ENCODE data around the gene FRMPD3. TPM values are rescaled to one million over a fixed set of nuclear protein-coding genes. Genes with fewer than 3 reads are reported as not detected.

The FRMPD3 gene
- total RNA-seq, 1 donor from 2014 or later, result 0.04 TPM

DNA sequence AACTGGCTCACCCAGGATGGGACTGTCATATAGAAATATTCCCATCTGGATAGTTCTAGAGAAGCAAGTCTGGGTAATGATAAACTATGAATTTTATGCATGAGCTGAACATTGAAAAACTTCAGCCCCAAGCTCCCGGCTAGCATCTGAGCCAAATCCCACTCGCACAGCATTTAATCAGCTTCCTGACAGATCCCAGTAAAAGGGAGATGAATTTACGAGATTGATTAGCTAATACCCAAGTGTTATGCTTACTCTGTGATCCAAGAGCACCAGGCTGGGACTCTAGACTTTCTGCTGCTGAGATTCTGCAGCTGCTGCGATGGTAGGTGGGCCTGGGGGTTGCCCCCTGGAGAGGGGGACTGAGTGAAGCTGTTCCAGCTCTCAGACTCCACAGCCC, 28.0 kb downstream of the FRMPD3 start:
- Histone ChIP-seq H3K27ac (no peak overlapping the region), H3K9ac (no peak overlapping the region), H3K4me3 (no peak overlapping the region), H3K9me3 (ENCODE audit: low read depth) (no peaks in the 10 kb centered on the region), H4K20me1 (ENCODE audit: low read depth) (no peaks in the 10 kb centered on the region), H3K79me2 (ENCODE audit: low read depth) (no peaks in the 10 kb centered on the region), H3F3A (ENCODE audit: low read depth) (no peaks in the 10 kb centered on the region), H3K27me3 (no peaks in the 10 kb centered on the region), H2AFZ (replicated peaks) (no peak overlapping the region), H3K4me2 (no peak overlapping the region), H3K36me3 (no peaks in the 10 kb centered on the region), H3K4me1 (no peaks in the 10 kb centered on the region)
- Mint-ChIP-seq H3K27ac (no peak overlapping the region), H3K4me1 (peaks cover 20% of the 10 kb centered on the region), H3K27me3 (ENCODE audit: insufficient read depth, low read depth) (peaks cover 2% of the 10 kb centered on the region), H3K36me3 (no peaks in the 10 kb centered on the region), H3K9me3 (peaks cover 2% of the 10 kb centered on the region), H3K4me3 (no peak overlapping the region)
- TF ChIP-seq, protein P1, sequence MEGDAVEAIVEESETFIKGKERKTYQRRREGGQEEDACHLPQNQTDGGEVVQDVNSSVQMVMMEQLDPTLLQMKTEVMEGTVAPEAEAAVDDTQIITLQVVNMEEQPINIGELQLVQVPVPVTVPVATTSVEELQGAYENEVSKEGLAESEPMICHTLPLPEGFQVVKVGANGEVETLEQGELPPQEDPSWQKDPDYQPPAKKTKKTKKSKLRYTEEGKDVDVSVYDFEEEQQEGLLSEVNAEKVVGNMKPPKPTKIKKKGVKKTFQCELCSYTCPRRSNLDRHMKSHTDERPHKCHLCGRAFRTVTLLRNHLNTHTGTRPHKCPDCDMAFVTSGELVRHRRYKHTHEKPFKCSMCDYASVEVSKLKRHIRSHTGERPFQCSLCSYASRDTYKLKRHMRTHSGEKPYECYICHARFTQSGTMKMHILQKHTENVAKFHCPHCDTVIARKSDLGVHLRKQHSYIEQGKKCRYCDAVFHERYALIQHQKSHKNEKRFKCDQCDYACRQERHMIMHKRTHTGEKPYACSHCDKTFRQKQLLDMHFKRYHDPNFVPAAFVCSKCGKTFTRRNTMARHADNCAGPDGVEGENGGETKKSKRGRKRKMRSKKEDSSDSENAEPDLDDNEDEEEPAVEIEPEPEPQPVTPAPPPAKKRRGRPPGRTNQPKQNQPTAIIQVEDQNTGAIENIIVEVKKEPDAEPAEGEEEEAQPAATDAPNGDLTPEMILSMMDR (IDR thresholded peaks at IDR 0.05), result no peak
- TF ChIP-seq EZH2phosphoT487 (IDR thresholded peaks at IDR 0.05) (no peak), EZH2 (IDR thresholded peaks at IDR 0.05) (no peak)
- DNase-seq (ENCODE audit: low spot score), result no peak

DNA sequence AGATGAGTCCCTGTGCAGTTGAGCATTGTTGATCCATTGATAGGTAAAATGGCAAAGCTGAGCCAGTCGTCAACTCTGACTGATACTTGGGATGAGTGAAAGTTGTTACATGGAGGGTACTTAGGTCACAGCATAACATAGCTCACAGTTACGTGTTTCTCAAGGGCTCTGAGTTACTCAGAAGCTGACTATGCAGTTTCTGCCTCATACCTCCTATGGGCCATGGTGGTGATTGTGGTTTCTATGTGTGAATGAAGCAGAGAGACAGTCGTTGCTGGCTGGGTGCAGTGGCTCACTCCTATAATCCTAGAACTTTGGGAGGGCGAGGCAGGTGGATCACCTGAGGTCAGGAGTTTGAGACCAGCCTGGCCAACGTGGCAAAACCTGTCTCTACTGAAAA, 30.8 kb downstream of the FRMPD3 start:
- no peak for TF ChIP-seq EZH2 (IDR thresholded peaks at IDR 0.05)
- no peak for TF ChIP-seq EZH2phosphoT487 (IDR thresholded peaks at IDR 0.05)
- TF ChIP-seq, protein P1 (IDR thresholded peaks at IDR 0.05), result no peak
- Histone ChIP-seq H3K9ac (no peak overlapping the region), H3K4me3 (no peak overlapping the region), H2AFZ (replicated peaks) (no peak overlapping the region), H3F3A (ENCODE audit: low read depth) (no peaks in the 10 kb centered on the region), H3K36me3 (no peaks in the 10 kb centered on the region), H3K9me3 (ENCODE audit: low read depth) (no peaks in the 10 kb centered on the region), H3K27ac (no peak overlapping the region), H3K4me2 (no peak overlapping the region), H3K79me2 (ENCODE audit: low read depth) (no peaks in the 10 kb centered on the region), H4K20me1 (ENCODE audit: low read depth) (no peaks in the 10 kb centered on the region), H3K4me1 (peaks cover 11% of the 10 kb centered on the region), H3K27me3 (no peaks in the 10 kb centered on the region)
- Mint-ChIP-seq H3K4me1 (peaks cover 25% of the 10 kb centered on the region), H3K36me3 (no peaks in the 10 kb centered on the region), H3K27me3 (ENCODE audit: insufficient read depth, low read depth) (no peaks in the 10 kb centered on the region), H3K27ac (peak overlapping the region; percentile 33), H3K4me3 (no peak overlapping the region), H3K9me3 (peaks cover 2% of the 10 kb centered on the region)
- DNase-seq (ENCODE audit: low spot score), result no peak

DNA sequence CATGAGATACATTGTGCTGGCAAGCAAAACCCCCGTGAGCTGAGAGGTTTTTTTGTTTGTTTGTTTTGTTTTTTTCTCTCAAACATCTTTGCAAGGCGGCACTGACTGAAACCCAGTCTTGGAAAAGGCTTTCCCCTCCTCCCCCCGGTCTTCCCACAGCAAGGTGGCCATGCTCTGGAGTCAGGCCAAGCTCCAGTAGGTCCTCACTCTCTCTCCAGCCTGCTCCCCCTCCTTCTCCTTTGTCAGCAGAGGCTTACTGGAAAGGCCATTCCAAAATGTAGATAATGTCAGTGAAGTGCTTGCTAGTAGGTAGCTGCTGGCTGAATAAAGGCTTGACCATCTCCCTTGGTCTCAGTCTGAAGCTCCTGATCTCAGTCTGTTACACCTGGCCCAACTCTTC, 32.6 kb downstream of the FRMPD3 start:
- H3K9ac ChIP-seq, result no peak overlapping the region
- H2AFZ ChIP-seq (replicated peaks), result no peak overlapping the region
- H3K4me3 Mint-ChIP-seq, result no peak overlapping the region
- H3K9me3 Mint-ChIP-seq, result peaks cover 2% of the 10 kb centered on the region
- no peaks in the 10 kb centered on the region for H3K36me3 Mint-ChIP-seq
- no peaks in the 10 kb centered on the region for H3K27me3 ChIP-seq
- H3K4me2 ChIP-seq, result no peak overlapping the region
- H3K27ac Mint-ChIP-seq, result no peak overlapping the region
- H4K20me1 ChIP-seq (ENCODE audit: low read depth), result no peaks in the 10 kb centered on the region
- H3K79me2 ChIP-seq (ENCODE audit: low read depth), result no peaks in the 10 kb centered on the region
- no peak overlapping the region for H3K27ac ChIP-seq
- DNase-seq (ENCODE audit: low spot score), result no peak
- no peak overlapping the region for H3K4me3 ChIP-seq
- H3K4me1 Mint-ChIP-seq, result peaks cover 30% of the 10 kb centered on the region
- TF ChIP-seq EZH2phosphoT487 (IDR thresholded peaks at IDR 0.05) (no peak), EZH2 (IDR thresholded peaks at IDR 0.05) (no peak)
- H3K36me3 ChIP-seq, result no peaks in the 10 kb centered on the region
- H3F3A ChIP-seq (ENCODE audit: low read depth), result no peaks in the 10 kb centered on the region
- no peaks in the 10 kb centered on the region for H3K9me3 ChIP-seq (ENCODE audit: low read depth)
- peaks cover 11% of the 10 kb centered on the region for H3K4me1 ChIP-seq
- H3K27me3 Mint-ChIP-seq (ENCODE audit: insufficient read depth, low read depth), result no peaks in the 10 kb centered on the region

DNA sequence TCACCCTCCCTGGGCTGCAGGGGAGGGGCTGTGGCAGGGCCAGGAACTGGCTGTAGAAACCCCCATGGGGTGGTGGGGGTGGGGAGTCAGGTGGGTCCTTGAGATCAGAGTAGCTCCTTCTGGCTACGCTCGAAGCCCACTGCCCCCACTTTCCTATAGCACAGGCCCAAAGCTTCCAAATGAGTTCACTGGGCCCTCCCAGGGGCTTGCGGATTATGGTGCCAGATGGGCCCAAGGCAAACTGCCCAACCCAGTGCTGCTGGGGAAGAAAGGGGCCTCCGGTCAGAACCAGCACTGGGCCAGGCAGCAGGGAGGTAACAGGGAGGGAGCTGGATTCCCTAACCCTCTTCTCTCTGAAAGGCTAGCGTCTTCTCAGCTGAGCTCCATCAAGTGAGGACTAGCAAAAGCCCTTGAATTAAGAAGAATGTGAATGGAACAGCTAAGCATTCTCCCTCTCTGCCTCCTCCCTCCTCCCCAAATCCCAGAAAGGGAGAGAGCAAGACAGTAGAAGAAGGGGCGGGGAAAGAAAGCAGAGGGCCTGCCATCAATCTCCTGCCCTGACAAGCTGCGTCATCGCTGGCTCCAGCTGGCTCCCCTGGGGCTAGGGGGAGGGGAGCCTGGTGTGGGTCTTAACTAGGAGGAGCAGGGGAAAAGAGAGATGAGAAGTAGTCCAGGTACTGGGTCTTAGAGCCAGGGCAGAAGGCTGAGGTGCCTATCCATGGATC, 34.7 kb downstream of the FRMPD3 start:
- Mint-ChIP-seq H3K36me3 (no peaks in the 10 kb centered on the region), H3K27ac (peak overlapping the region; percentile 14), H3K4me1 (peaks cover 28% of the 10 kb centered on the region), H3K27me3 (ENCODE audit: insufficient read depth, low read depth) (no peaks in the 10 kb centered on the region), H3K9me3 (peaks cover 2% of the 10 kb centered on the region), H3K4me3 (no peak overlapping the region)
- DNase-seq (ENCODE audit: low spot score), result peak; percentile 60
- Histone ChIP-seq H3K4me2 (peak overlapping the region; percentile 18), H3K79me2 (ENCODE audit: low read depth) (no peaks in the 10 kb centered on the region), H2AFZ (replicated peaks) (peak overlapping the region; percentile 26), H4K20me1 (ENCODE audit: low read depth) (no peaks in the 10 kb centered on the region), H3K36me3 (no peaks in the 10 kb centered on the region), H3K9ac (no peak overlapping the region), H3K27me3 (no peaks in the 10 kb centered on the region), H3F3A (ENCODE audit: low read depth) (no peaks in the 10 kb centered on the region), H3K4me1 (peaks cover 11% of the 10 kb centered on the region), H3K4me3 (no peak overlapping the region), H3K9me3 (ENCODE audit: low read depth) (no peaks in the 10 kb centered on the region), H3K27ac (no peak overlapping the region)
- no peak for TF ChIP-seq EZH2phosphoT487 (IDR thresholded peaks at IDR 0.05)
